ENCODE results near the gene CCDC87.
A peak's percentile ranks its signal among the peaks of the same experiment; 100 is the strongest.
"Not testable (repeated sequence)": the region's sequence is repeated elsewhere in the genome, so short reads cannot be mapped to it uniquely, and the experiment has no call there.

The CCDC87 gene

DNA sequence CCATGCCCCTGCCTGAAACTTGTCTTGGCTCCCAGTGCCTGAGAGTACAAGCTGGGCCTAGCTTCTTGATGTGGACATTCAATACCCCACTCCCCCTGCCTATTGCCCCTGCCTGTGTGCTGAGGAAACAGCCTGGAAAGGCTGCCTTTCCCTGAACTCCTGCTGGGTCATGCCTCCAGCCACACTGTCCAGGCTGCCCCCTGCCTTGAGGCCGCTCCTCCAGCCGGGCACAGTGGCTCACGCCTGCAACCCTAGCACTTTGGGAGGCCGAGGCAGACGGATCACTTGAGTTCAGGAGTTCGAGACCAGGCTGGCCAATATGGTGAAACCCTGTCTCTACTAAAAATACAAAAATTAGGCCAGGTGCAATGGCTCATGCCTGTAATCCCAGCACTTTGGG lies 10.2 kb upstream of the CCDC87 start:
- H3K9me3 Mint-ChIP-seq = no peaks in the 10 kb centered on the region
- peaks cover 14% of the 10 kb centered on the region for H3K36me3 Mint-ChIP-seq (ENCODE audit: low read depth)
- H3K4me1 Mint-ChIP-seq (ENCODE audit: low read depth) = no peaks in the 10 kb centered on the region
- H3K27ac Mint-ChIP-seq = no peak overlapping the region
- H3K4me3 Mint-ChIP-seq = no peak overlapping the region
- no peaks in the 10 kb centered on the region for H3K27me3 Mint-ChIP-seq (ENCODE audit: low read depth)

GRCh38 chr11:66600631-66601233 lies 7.9 kb upstream of the CCDC87 start:
- no peak overlapping the region for H3K27ac Mint-ChIP-seq
- H3K27me3 Mint-ChIP-seq (ENCODE audit: low read depth) = no peaks in the 10 kb centered on the region
- peaks cover 14% of the 10 kb centered on the region for H3K36me3 Mint-ChIP-seq (ENCODE audit: low read depth)
- peaks cover under 1% of the 10 kb centered on the region for H3K4me1 Mint-ChIP-seq (ENCODE audit: low read depth)
- H3K4me3 Mint-ChIP-seq = no peak overlapping the region
- H3K9me3 Mint-ChIP-seq = no peaks in the 10 kb centered on the region

DNA sequence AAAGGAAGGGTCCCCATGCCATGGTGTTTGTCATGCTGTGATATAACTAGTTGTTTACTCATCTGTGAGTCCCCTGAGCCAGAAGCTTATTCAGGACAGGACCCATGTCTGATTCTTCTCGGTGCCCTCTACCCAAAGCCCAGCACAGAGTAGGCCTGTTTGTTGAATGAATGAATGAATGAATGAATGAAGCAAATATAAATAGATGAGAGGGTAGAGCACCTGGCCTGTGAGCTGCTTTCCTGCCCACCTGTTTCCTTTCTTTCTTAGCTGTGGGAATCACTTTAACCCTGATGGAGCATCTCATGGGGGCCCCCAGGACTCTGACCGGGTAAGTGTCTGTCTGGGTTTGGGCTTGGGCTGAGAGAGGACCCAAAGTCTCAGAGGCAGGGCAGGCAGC lies 7.4 kb upstream of the CCDC87 start:
- H3K27ac Mint-ChIP-seq = no peak overlapping the region
- H3K27me3 Mint-ChIP-seq (ENCODE audit: low read depth) = no peaks in the 10 kb centered on the region
- peaks cover 5% of the 10 kb centered on the region for H3K4me1 Mint-ChIP-seq (ENCODE audit: low read depth)
- H3K4me3 Mint-ChIP-seq = no peak overlapping the region
- peaks cover 13% of the 10 kb centered on the region for H3K36me3 Mint-ChIP-seq (ENCODE audit: low read depth)
- H3K9me3 Mint-ChIP-seq = no peaks in the 10 kb centered on the region

DNA sequence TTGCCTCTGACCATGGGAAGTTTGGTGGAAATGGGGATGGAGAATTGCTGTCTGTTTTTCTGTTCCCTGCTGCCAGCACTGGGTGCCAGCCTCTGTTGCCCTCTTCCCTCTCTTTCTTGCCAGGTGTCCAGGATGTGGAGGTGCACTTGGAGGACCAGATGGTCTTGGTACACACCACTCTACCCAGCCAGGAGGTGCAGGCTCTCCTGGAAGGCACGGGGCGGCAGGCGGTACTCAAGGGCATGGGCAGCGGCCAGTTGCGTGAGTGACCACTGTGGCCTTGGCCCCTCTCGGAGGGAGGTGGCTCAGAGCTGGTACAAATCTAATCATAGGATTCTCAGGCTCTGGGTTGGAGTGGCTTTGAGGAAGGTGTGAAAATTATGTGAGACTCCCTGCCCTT lies 6.1 kb upstream of the CCDC87 start:
- no peak overlapping the region for H3K27ac Mint-ChIP-seq
- H3K36me3 Mint-ChIP-seq (ENCODE audit: low read depth) = peaks cover 8% of the 10 kb centered on the region
- H3K27me3 Mint-ChIP-seq (ENCODE audit: low read depth) = no peaks in the 10 kb centered on the region
- no peak overlapping the region for H3K4me3 Mint-ChIP-seq
- H3K9me3 Mint-ChIP-seq = no peaks in the 10 kb centered on the region
- peaks cover 12% of the 10 kb centered on the region for H3K4me1 Mint-ChIP-seq (ENCODE audit: low read depth)

- peak overlapping the region; percentile 57 for H3K27ac Mint-ChIP-seq
- H3K4me1 Mint-ChIP-seq (ENCODE audit: low read depth) = peaks cover 18% of the 10 kb centered on the region
- peaks cover 3% of the 10 kb centered on the region for H3K36me3 Mint-ChIP-seq (ENCODE audit: low read depth)
- no peaks in the 10 kb centered on the region for H3K27me3 Mint-ChIP-seq (ENCODE audit: low read depth)
- H3K9me3 Mint-ChIP-seq = no peaks in the 10 kb centered on the region
- peak overlapping the region; percentile 60 for H3K4me3 Mint-ChIP-seq
Observed at GRCh38 chr11:66595245-66595904, 2.5 kb upstream of the CCDC87 start.

- peaks cover 18% of the 10 kb centered on the region for H3K4me1 Mint-ChIP-seq (ENCODE audit: low read depth)
- no peak overlapping the region for H3K27ac Mint-ChIP-seq
- no peaks in the 10 kb centered on the region for H3K27me3 Mint-ChIP-seq (ENCODE audit: low read depth)
- peaks cover 2% of the 10 kb centered on the region for H3K36me3 Mint-ChIP-seq (ENCODE audit: low read depth)
- H3K9me3 Mint-ChIP-seq = no peaks in the 10 kb centered on the region
- H3K4me3 Mint-ChIP-seq = peak overlapping the region; percentile 100
Observed at GRCh38 chr11:66593650-66594049, 787 bp upstream of the CCDC87 start.

DNA sequence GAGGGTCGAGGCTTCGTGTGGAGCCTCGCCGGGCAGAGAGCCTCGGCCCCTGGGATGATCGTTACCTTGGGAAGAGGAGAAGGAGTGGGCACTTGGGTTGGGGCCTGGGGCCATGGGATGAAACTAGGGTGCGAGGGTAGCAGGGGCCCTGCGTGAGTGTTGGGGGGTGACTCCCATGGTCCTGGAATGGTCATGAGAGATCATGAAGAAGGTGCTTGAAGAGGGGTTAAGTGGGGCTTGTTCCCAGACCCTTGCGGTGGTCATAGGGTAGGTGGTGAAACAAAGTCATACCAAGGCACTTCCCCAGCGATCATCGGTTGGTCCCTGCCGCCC lies 406 bp upstream of the CCDC87 start:
- Mint-ChIP-seq H3K27ac (peak overlapping the region; percentile 98), H3K27me3 (ENCODE audit: low read depth) (no peaks in the 10 kb centered on the region), H3K4me1 (ENCODE audit: low read depth) (peaks cover 18% of the 10 kb centered on the region), H3K36me3 (ENCODE audit: low read depth) (peaks cover 2% of the 10 kb centered on the region), H3K9me3 (no peaks in the 10 kb centered on the region), H3K4me3 (peak overlapping the region; percentile 100)

- H3K36me3 Mint-ChIP-seq (ENCODE audit: low read depth) = peaks cover 2% of the 10 kb centered on the region
- peaks cover 18% of the 10 kb centered on the region for H3K4me1 Mint-ChIP-seq (ENCODE audit: low read depth)
- no peak overlapping the region for H3K4me3 Mint-ChIP-seq
- no peak overlapping the region for H3K27ac Mint-ChIP-seq
- H3K27me3 Mint-ChIP-seq (ENCODE audit: low read depth) = no peaks in the 10 kb centered on the region
- H3K9me3 Mint-ChIP-seq = no peaks in the 10 kb centered on the region
Observed at GRCh38 chr11:66591175-66591574, 1.7 kb downstream of the CCDC87 start.

- Mint-ChIP-seq H3K4me3 (no peak overlapping the region), H3K27ac (no peak overlapping the region), H3K27me3 (ENCODE audit: low read depth) (no peaks in the 10 kb centered on the region)
Observed at GRCh38 chr11:66589996-66590675, 2.7 kb downstream of the CCDC87 start.

GRCh38 chr11:66589315-66589714 lies 3.5 kb downstream of the CCDC87 start:
- not testable (repeated sequence) for H3K27ac Mint-ChIP-seq; H3K4me1 Mint-ChIP-seq (ENCODE audit: low read depth); H3K27me3 Mint-ChIP-seq (ENCODE audit: low read depth); H3K9me3 Mint-ChIP-seq; H3K36me3 Mint-ChIP-seq (ENCODE audit: low read depth); H3K4me3 Mint-ChIP-seq

More at GRCh38 chr11:66589996-66590675, 2.7 kb downstream of the CCDC87 start:
- Mint-ChIP-seq H3K9me3 (no peaks in the 10 kb centered on the region), H3K36me3 (ENCODE audit: low read depth) (peaks cover 2% of the 10 kb centered on the region), H3K4me1 (ENCODE audit: low read depth) (peaks cover 12% of the 10 kb centered on the region)

DNA sequence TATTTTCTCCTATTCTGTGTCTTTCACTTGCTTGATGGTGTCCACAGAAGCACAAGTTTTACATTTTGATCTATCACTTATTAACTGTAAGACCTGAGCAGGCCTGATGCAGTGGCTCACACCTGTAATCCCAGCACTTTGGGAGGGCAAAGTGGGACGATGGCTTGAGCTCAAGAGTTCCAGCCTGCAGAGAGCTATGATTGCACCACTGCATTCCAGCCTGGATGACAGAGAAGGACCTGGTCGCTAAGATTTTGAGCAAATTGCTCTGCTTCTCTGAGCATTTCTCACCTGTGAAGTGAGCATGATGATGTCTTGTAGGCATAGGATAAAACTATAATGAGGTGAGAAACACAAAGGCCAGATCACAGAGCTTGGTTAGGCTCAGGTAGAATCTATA lies 6.7 kb downstream of the CCDC87 start:
- Mint-ChIP-seq H3K4me3 (no peak overlapping the region), H3K9me3 (peaks cover 12% of the 10 kb centered on the region), H3K27ac (no peak overlapping the region), H3K36me3 (ENCODE audit: low read depth) (no peaks in the 10 kb centered on the region), H3K27me3 (ENCODE audit: low read depth) (no peaks in the 10 kb centered on the region), H3K4me1 (ENCODE audit: low read depth) (no peaks in the 10 kb centered on the region)

GRCh38 chr11:66585447-66585846 lies 7.4 kb downstream of the CCDC87 start:
- not testable (repeated sequence) for H3K27me3 Mint-ChIP-seq (ENCODE audit: low read depth); H3K4me3 Mint-ChIP-seq; H3K4me1 Mint-ChIP-seq (ENCODE audit: low read depth); H3K36me3 Mint-ChIP-seq (ENCODE audit: low read depth); H3K27ac Mint-ChIP-seq
- peaks cover 12% of the 10 kb centered on the region for H3K9me3 Mint-ChIP-seq

DNA sequence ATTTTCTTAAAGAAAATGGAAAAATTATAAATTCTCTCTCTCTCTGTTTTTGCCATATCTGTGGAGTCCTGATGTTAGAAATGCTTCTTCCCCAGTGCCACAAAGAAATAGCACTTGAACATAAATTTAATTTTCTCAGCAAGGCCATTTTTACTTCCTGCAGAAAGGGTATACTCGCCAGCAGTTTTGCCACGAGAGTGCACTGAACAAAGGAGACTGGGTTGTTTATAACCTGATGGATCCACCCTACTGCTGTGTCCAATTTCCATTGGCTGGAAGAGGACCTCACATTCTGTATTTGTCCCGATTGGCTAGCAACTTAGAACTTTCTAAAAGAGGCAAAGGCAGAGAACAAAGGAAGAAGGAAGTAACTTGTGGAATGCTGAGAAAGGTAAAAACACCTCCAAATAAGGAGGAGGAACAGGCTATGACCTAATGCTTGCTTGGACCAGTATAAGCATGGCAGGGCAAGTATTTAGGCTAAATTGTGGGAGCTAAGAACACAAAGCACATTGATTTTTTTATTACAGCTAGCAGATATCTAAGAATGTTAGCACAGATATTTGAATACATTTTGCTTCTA lies 10.2 kb downstream of the CCDC87 start:
- peaks cover 12% of the 10 kb centered on the region for H3K9me3 Mint-ChIP-seq
- not testable (repeated sequence) for H3K27me3 Mint-ChIP-seq (ENCODE audit: low read depth); H3K4me3 Mint-ChIP-seq; H3K4me1 Mint-ChIP-seq (ENCODE audit: low read depth); H3K27ac Mint-ChIP-seq; H3K36me3 Mint-ChIP-seq (ENCODE audit: low read depth)

DNA sequence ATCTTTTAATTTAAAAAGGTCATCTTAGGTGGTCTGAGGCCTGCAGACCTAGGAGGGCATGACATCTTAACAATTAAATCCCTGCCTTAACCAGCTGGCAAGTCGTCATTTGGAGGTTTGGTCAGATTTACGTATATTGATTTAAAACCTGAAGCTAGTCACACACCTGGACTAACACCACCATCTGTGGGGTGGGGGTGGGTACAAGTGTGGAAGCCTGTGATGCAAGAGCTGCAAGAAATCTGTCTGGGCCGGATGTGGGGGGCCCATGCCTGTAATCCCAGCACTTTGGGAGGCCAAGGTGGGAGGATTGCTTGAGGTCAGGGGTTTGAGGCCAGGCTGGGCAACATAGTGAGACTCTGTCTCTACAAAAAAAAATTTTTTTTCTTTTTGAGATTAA lies 11.6 kb downstream of the CCDC87 start:
- Mint-ChIP-seq H3K4me1 (ENCODE audit: low read depth) (peaks cover 9% of the 10 kb centered on the region), H3K36me3 (ENCODE audit: low read depth) (no peaks in the 10 kb centered on the region), H3K4me3 (no peak overlapping the region), H3K27ac (no peak overlapping the region), H3K9me3 (peaks cover 12% of the 10 kb centered on the region), H3K27me3 (ENCODE audit: low read depth) (peaks cover 7% of the 10 kb centered on the region)

DNA sequence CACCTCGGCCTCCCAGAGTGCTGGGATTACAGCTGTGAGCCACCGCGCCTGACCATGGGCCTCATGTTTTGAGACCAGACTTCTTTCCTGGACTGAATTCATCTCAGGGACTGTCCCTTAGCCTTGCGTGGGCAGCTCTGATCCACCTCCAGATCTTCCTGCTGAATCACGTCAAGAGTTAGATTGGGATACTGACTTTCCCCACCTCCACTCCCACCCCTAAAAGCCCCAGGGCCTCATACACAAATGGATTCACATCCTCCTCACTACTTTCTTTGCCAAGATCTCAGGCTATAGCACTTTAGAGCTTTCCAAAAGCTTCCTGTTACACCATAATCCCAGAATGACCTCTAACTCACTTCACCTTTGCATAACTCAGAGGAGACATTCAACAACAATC lies 12.1 kb downstream of the CCDC87 start:
- peaks cover 12% of the 10 kb centered on the region for H3K9me3 Mint-ChIP-seq
- H3K27ac Mint-ChIP-seq = no peak overlapping the region
- peaks cover 9% of the 10 kb centered on the region for H3K4me1 Mint-ChIP-seq (ENCODE audit: low read depth)
- H3K36me3 Mint-ChIP-seq (ENCODE audit: low read depth) = no peaks in the 10 kb centered on the region
- peaks cover 7% of the 10 kb centered on the region for H3K27me3 Mint-ChIP-seq (ENCODE audit: low read depth)
- H3K4me3 Mint-ChIP-seq = no peak overlapping the region
